NCI-H446 treated with DMSO at 0.1 percent for 48 hours (cell line): ENCODE measurements around the gene SSTR4.
"Not testable (repeated sequence)": the region's sequence is repeated elsewhere in the genome, so short reads cannot be mapped to it uniquely, and the experiment has no call there.

Experiments
- DNase-seq: peaks from one replicate; lab custom pipeline; 2025; lab: John Stamatoyannopoulos, UW

Gene SSTR4, protein sequence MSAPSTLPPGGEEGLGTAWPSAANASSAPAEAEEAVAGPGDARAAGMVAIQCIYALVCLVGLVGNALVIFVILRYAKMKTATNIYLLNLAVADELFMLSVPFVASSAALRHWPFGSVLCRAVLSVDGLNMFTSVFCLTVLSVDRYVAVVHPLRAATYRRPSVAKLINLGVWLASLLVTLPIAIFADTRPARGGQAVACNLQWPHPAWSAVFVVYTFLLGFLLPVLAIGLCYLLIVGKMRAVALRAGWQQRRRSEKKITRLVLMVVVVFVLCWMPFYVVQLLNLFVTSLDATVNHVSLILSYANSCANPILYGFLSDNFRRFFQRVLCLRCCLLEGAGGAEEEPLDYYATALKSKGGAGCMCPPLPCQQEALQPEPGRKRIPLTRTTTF

DNA sequence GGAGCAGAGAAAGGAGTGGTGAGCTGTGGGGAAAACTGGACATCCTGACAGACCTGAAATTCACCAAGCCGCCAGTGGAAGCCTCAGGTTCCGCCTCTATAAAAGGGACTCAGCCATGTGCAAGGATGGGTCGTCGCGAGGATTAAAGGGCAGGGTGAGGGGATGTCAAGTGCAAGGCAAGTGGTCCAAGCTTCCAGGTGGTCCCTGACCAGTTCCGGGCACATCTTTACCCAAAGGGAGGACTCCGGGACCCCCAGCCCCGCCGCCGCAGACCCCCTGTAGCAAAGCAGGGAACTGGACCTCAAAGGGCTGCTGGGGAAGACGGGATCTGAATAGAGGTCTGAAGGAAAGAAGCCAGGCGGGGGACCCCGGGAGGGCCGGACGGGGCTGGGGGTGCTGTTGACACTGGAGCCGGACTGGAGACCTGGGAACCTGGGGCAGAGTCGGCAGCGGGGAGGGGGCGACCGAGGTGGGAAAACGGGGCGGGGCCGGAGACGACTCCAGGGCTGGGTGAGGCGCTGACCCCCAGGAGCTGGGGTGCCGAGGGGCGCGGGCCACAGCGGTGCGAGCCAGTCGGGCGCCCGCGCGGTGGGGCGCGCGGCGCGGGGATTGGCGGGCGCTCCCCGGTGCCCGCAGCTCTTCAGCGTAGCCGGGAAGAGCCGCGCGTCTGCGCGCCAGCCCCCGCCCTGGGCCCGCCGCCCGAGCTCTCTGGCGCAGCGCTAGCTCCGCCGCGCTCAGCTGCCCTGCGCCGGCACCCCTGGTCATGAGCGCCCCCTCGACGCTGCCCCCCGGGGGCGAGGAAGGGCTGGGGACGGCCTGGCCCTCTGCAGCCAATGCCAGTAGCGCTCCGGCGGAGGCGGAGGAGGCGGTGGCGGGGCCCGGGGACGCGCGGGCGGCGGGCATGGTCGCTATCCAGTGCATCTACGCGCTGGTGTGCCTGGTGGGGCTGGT is at the start of gene SSTR4:
Gene SSTR4 (plus strand): TSS at position 592 of the 951 bp plus-strand sequence. CDS start 172 bp downstream, at position 764.
- no peak for DNase-seq

DNA sequence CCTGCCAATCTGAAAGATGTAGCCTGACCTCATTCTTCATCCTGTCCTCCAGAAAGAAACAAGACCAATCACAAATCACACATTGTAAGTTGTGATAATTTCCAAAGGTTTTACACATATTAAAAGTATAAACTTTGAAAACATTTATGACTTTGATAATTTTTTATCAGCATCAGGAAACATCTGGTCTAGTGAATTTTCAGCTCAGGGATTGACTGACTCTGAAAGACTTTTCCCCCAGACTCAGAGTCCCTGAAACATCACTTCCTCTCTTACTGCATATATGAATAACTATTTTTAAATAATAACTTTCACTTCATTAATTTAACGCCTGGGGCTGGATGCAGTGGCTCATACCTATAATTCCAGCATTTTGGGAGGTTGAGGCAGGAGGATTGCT is 48.5 kb upstream of the SSTR4 start:
- DNase-seq = no peak

DNA sequence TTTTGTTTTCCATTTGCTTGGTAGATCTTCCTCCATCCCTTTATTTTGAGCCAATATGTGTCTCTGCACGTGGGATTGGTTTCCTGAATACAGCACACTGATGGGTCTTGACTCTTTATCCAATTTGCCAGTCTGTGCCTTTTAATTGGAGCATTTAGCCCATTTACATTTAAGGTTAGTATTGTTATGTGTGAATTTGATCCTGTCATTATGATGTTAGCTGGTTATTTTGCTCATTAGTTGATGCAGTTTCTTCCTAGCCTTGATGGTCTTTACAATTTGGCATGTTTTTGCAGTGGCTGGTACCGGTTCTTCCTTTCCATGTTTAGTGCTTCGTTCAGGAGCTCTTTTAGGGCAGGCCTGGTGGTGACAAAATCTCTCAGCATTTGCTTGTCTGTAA is 43.7 kb upstream of the SSTR4 start:
- DNase-seq = not testable (repeated sequence)

- no peak for DNase-seq
Observed at GRCh38 chr20:22993823-22994222, 41.3 kb upstream of the SSTR4 start.

- no peak for DNase-seq
Observed at GRCh38 chr20:22995923-22996322, 39.2 kb upstream of the SSTR4 start.

GRCh38 chr20:22998476-22998875 is 36.6 kb upstream of the SSTR4 start:
- DNase-seq = no peak

DNA sequence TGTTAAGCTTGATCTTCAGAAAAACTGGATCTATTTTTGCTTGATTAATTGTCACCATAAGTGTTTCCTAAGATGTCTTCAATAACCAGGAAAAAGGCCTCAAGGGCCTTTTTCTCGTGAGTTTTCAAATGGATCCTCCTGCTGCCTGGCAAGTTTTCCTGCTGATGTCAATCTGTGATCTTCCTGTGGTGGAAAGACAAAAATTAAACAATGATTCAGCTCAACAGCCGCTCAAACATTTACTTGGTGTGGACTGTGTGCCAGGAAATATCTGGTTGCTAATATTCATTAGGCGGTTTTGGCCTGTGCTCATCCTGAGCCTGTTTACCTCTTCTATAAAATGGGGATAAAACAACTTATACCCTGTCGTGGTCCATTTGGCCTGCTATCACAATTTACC is 35.4 kb upstream of the SSTR4 start:
- no peak for DNase-seq

DNA sequence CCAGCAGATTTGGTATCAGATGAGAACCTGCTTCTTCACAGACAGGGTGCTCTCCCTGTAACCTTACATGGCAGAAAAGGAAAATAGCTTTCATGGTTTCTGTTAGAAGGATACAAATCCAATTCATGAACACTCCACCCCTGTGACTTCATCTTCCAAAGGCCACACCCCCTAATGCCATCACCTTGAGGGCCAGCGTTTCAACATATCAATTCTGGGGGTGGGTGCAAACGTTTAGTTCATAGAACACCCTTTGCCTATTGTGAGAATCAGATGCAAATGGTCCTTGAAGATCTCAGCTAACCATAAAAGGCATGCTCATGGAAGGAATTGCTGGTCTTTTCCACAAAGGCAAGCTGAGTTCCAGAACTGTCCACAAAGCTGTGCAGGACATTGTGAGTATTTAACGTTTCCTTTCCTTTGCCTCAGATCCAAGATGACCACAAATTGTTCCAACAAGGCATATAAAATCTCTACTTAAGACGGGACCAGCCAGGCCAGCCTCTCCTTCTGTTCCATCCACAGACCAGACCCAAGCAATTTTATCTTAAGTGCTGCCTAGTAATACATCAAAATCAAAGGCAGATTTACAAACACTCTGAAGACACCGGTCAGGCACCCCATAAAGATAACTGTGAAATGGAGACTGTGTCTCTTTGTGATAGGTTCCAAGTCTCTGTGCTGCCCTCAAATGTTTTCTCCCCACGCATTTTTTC is 34.7 kb upstream of the SSTR4 start:
- DNase-seq = no peak

- no peak for DNase-seq
Observed at GRCh38 chr20:23002276-23002675, 32.8 kb upstream of the SSTR4 start.

GRCh38 chr20:23003077-23003635 is 32.0 kb upstream of the SSTR4 start:
- DNase-seq = no peak

- no peak for DNase-seq
Observed at GRCh38 chr20:23003881-23004460, 31.1 kb upstream of the SSTR4 start.

- no peak for DNase-seq
Observed at GRCh38 chr20:23005776-23006175, 29.3 kb upstream of the SSTR4 start.

GRCh38 chr20:23007462-23007861 is 27.6 kb upstream of the SSTR4 start:
- no peak for DNase-seq

DNA sequence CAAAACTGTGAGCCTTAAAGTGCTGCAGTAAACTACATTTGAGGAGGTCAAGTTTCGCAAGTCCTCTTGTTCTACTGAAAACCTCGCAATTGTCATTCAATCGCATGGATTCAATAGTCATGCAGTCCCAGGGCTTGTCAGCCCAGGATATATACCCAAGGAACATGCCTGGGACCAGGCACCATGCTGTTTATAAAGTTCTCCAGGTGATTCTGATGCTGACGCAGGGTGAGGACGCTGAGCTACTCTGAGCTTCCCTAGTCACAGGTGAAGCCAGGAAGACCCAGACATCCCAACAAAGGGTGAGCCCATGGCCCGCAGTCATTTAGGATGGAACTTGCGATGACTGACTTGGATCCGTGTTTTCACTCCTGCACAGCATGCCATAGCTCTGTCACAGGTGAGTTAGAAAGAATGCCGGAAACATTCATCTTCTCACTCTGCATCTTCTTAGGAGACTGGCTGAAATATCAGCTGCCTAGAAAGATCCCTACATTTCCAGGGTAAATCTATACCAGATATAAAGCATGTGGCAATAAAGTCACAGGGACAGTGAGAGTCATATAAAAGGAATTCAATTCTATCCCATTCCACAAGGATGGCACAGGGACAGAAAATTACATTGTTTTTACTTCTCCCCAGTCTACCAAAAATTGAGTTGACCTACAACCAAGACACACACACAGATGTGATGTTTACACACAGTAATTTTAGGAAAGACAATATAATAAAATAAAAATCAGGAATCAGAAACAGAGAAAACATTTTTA is 27.0 kb upstream of the SSTR4 start:
- no peak for DNase-seq

- no peak for DNase-seq
Observed at GRCh38 chr20:23008667-23009066, 26.4 kb upstream of the SSTR4 start.

- no peak for DNase-seq
Observed at GRCh38 chr20:23009636-23010035, 25.5 kb upstream of the SSTR4 start.

DNA sequence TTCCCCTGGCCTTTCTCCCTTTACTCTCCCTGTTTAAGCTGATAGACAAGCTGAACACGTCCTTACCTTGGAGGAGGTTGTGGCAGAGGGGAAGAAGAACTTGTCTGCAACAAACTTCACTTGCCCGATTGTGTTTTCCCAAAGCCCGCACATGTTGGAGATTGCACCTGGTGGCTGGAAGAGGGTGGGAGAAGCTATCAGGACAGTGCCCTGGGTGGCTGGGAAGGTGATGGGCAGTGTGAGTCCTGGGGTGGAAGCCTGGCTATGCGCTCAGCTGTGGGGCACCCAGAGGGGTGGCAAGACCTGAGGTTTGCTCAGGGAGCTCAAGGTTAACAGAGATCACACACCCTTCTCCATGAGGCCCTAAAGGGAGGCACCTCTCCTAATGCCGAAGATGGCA is 25.0 kb upstream of the SSTR4 start:
- no peak for DNase-seq

DNA sequence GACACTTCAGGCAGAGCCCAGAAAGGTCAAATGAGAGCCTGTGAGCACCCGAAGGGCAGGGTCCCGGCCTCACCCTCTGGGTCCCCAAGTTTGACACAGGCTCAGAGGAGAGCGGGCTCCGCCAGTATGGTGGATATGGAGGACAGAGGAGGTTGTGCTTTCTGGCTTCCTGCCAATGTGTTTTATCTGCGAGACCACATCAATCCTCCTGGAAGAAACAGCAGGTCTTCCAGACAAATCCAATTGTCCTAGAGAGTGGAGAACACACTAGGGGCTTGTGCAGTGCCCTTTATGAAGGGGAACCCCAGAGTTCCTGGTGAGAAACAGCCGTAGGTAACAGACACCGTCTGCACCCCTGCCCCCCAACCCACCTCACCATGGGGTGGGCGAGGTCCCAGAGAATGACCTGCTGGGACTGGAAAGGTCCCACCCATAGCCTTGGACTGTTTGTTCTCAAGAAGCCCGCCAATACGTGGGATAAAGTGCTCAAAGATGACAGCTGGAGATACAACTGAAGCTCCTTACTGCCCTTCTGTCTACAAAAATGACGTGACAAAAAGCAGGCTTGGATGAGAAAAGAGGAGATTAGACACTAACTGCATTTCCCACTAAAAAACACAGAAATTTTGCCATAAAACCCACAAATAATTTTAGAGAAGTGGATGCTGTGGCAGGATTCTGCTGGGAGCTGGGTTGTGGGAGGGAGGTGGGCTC is 23.9 kb upstream of the SSTR4 start:
- no peak for DNase-seq

DNA sequence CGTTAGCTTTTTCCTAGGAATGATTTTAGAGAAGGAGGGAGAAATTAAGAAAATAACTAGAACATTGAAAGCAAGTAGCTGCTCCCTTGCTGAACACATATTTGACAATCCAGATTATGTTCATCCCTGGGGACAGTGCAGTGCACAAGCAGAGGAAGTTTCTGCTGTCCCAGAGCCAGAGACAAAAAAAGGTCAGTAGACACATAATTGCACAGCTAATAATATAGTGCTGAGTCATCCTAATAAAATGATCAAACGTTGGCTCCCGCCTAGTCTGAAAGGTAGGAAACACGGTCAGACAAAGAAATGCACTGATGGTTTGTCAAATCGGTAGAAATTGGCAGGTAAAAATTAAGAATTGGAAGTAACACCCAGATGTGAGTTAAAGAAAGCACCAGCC is 21.7 kb upstream of the SSTR4 start:
- no peak for DNase-seq

GRCh38 chr20:23017516-23017915 is 17.6 kb upstream of the SSTR4 start:
- DNase-seq = no peak
